Suprapubic skin (tissue), 3 donors: Measurements from ENCODE around the gene ASPN.

Experiments used
- POLR2A ChIP-seq, 2 donors: fragments of 450-650 bp; IDR thresholded peaks; one replicate each; pipeline ENCODE4 v1.6.1; 2017; ENCODE audit warnings: antibody characterized with exemption in 2 of 2, mild to moderate bottlenecking in 2 of 2, moderate library complexity in 2 of 2
- TF ChIP-seq, protein P1 (sequence below), 2 donors: fragments of 200-600 bp in 1 of 2; fragments of 450-650 bp in 1 of 2; sonication (generic) in 1 of 2; IDR thresholded peaks; one replicate each; pipeline ENCODE4 v1.5.1; 2016 to 2019; ENCODE audit warnings: antibody characterized with exemption in 2 of 2, mild to moderate bottlenecking in 1 of 2, moderate library complexity in 1 of 2

- TF ChIP-seq, protein P1, sequence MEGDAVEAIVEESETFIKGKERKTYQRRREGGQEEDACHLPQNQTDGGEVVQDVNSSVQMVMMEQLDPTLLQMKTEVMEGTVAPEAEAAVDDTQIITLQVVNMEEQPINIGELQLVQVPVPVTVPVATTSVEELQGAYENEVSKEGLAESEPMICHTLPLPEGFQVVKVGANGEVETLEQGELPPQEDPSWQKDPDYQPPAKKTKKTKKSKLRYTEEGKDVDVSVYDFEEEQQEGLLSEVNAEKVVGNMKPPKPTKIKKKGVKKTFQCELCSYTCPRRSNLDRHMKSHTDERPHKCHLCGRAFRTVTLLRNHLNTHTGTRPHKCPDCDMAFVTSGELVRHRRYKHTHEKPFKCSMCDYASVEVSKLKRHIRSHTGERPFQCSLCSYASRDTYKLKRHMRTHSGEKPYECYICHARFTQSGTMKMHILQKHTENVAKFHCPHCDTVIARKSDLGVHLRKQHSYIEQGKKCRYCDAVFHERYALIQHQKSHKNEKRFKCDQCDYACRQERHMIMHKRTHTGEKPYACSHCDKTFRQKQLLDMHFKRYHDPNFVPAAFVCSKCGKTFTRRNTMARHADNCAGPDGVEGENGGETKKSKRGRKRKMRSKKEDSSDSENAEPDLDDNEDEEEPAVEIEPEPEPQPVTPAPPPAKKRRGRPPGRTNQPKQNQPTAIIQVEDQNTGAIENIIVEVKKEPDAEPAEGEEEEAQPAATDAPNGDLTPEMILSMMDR (IDR thresholded peaks at IDR 0.05), result no peak
- no peak for TF ChIP-seq POLR2A (IDR thresholded peaks at IDR 0.05)
Measured at GRCh38 chr9:92476962-92477361, 5.3 kb downstream of the ASPN start.
